HG03280 (cell line): ENCODE measurements around the gene MYLK4.
A peak's percentile ranks its signal among the peaks of the same experiment; 100 is the strongest.
"Not testable (repeated sequence)": the region's sequence is repeated elsewhere in the genome, so short reads cannot be mapped to it uniquely, and the experiment has no call there.

Experiments used
- ATAC-seq: cut with Tn5 transposase; IDR thresholded peaks from one replicate; pipeline ENCODE4 v1.9.1; 2021; ENCODE audit warnings: mild to moderate bottlenecking, moderate library complexity; ENCODE audit not compliant: unreplicated experiment

MYLK4 gene

GRCh38 chr6:2780102-2780737, 29.5 kb upstream of the MYLK4 start:
- no peak for ATAC-seq

DNA sequence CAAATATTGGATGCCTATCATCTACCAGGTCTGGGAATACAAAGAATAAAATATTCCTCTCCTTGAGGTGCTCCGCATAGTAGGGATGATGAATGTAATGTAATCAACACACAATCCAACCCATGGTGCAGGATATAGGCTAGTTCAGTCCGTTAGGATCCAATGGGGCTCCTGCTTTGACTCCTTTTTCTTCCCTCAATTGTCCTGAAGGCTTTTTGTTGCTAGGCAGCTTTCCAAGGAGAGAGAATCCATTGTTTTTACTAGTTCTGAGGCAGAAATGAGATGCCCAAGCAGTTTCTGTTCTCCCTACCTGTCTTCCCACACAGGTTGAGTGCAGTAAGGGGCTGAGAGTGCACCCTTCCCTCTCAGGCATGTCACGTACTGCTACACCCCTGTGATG, 26.5 kb upstream of the MYLK4 start:
- ATAC-seq, result no peak

DNA sequence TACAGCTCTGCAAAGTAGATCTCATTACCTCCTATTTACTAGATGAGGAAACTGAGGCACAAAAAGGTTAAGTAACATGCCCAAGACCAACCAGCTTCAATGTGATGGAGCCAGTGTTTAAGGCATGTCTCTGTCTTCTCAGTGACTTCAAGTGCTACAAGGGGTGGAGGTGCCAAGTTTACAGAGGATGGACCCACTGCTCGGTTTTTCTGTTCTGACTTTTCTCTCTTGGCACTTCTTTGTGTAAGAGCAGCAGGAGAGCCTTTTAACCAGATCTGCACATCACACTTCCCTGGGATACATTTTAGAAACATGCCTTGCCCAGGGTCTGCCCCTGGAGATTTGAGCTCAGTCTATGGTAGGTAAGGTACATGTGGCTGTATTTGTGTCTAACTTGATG, 24.3 kb upstream of the MYLK4 start:
- ATAC-seq, result no peak

DNA sequence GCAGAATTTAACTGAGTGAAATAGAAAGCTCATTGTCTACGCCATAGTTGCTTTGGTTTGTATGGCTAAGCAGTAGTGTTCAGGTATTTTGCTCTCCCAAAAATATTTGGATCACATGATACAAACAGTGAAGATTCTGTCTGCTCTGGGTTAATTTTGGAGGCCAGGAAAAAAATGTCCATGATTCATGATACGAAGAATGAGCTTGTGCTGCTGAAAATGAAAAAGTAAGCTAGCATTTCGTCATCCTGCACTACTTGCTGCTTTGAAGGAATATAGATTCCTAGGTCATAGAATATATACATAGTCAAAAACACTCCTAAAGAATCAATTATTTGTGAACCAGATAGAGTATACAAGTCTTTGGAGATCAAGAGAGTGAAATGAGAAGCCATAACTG, 22.7 kb upstream of the MYLK4 start:
- no peak for ATAC-seq

DNA sequence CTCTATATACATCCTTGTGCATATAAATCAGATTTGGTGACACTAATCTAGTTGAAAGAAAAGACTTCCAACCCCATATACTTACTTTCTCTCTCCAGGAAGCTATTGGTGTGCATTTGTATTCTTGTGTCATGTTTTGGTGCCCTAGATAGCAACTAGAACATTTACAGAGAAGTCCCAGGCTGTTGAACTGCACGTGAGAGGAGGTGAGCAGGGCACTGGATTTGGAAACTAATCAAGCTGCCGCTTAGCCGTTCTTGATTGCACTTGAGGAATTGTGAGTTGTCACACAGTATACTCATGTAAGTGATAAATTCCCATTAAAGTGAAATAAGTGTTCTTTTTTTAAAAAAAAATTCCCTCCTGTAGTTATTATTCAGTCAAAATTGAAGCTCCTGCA, 22.1 kb upstream of the MYLK4 start:
- no peak for ATAC-seq

DNA sequence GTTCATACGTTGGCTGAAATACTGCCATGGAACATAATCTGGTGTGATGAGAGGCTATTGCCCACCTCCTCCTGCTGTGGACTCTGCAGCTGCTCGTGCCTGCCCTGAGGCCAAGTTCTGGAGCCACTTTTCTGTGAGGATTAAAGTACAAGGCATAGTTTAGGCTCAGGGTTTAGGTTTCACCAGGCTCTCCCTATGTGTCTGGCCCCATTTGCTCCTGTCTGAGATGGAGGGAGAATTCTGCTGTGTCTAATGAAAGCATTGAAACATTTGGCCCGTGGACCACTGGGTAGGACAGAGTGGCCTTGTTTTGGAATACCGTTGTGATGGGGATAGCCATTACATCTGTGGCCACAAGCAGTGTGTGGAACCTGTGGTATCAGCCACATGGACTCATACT, 20.4 kb upstream of the MYLK4 start:
- no peak for ATAC-seq

DNA sequence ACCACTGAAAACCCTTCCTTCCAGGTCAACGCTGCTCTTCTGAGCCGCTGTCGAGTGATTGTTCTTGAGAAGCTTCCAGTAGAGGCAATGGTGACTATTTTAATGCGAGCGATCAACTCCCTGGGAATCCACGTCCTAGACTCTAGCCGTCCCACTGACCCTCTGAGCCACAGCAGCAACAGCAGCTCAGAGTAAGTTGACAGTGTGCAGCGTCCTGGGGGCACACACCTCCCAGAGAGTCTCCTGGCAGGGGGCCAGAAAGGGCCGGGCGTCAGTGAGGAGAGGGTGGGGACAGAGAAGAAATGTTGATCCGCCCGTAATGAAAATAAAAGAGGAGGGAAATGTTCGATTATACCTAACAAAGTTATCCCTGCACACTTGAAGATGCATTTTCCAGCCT, 19.4 kb upstream of the MYLK4 start:
- no peak for ATAC-seq

DNA sequence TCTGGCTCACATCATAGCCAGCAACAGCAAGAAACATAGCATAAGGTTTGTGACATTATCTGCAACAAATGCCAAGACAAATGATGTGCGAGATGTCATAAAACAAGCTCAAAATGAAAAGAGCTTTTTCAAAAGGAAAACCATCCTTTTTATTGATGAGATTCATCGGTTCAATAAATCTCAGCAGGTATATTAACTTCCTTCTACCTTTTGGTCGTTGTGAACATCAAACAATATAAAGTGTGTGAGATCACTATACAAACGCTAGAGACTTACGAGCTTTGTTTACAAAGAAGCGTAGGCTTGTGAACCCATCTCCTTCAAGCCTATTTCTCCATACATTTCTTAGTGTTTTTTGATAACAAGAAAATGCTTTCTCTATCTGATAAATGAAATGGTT, 18.0 kb upstream of the MYLK4 start:
- no peak for ATAC-seq

DNA sequence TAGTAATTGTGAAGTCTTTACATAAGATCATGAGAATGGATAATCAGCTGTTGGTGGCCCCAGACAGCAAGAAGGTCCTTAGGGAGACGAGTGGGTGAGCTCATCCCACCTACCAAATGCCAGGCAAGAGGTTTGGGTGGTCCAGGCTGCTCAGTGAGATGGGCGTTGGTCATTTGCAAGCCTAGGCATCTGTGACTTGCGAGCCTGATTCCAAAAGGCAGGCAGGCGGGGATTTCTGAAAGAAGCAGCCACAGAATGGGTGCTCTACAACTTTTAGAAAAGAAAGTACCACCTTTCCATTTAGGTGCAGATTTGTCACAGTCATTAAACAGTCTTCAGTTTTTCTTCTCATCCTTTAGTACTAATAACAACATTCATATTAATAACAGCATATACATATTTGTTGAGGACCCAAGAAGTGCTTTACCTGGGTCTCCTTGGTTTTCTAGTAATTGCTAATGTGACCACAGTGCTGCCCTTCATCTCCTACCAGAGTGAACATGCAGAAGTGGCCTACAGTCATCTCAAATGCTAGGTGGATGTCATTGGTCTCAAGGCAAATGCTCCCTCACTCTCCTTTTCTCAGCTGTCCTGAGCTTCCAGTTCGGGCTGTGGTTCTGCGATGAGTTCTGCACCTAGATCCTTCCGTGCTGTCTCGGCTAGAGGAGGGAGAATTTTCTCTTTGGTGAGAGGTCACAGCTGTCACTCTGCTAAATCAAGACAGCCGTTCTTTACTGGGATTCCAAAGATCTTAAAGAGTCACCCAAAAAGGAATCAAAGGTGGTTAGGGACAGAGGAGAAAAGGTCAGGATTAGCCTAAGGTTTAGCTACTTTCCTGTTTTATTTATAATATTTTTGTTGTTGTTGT, 17.2 kb upstream of the MYLK4 start:
- ATAC-seq, result no peak

DNA sequence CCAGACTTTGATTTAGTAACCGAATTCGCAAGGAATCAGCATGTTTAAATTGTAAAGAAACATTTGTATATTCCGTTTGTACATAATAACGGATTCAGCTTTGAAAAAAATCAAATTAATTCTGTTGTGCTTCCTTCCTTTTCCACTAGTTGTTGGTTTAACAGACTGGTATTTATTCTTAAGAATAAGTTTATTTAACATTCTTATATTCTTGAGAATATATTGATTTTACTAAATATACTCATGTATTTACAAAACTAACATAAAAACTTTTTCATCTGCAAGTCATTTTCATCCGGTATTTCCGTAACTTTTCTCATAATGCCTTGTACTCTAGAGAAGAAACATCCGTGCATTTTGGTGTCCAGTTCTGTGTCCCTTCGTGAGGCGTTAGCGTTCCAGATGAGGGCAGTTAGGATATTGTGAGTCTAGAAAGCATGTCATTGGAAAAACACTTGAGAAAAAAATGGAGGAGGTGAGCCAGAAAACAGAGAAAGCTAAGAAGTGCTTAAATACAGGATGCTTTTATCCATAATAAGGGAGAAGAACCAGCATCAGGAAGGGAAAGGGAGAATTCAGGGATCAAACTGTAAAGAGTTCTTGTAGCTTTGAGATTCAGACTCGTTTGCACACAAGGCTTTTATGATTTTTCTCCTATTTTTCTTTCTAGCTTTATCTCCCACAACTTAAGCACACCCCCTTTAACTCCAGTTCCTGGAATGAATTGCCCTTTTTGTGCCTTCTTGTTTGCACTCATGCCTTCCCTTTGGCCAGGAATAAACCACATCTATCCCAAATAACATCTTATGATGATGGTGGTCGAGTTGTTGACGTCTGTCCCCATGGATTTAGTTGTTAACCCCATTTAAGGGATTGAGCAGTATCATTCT, 16.3 kb upstream of the MYLK4 start:
- ATAC-seq, result no peak

DNA sequence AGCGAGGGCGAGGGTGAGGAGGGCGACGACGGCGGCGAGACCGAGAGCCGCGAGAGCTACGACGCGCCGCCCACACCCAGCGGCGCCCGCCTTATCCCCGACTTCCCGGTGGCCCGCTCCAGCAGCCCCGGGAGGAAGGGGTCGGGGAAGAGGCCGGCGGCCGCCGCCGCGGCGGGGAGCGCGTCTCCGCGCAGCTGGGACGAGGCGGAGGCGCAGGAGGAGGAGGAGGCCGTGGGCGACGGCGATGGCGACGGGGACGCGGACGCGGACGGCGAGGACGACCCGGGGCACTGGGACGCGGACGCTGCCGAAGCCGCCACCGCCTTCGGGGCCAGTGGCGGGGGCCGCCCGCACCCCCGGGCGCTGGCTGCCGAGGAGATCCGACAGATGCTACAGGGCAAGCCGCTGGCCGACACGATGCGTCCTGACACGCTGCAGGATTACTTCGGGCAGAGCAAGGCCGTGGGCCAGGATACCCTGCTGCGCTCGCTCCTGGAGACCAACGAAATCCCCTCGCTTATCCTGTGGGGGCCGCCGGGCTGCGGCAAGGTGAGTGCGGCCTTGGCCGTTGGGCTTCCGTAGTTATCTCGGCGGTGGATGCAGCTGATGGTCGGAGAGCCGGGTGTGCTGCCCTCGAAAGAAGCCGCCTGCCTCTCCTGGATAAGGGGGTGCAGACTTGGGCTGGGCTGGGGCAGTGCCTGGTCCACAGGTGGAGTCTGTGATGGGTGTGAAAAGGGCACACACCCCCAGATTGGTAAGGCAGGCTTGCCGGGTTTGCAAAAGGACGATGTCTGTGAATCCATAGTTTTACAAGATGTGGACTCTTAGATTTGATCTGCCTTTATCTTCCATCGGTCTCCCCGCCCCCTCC, 15.4 kb upstream of the MYLK4 start:
- peak; percentile 32 for ATAC-seq

- peak; percentile 82 for ATAC-seq
Observed at GRCh38 chr6:2765166-2765895, 14.6 kb upstream of the MYLK4 start, which contains the start of gene WRNIP1. TSS of gene WRNIP1 (plus strand) at chr6:2765393. CDS start at chr6:2765623, 230 bp downstream.

GRCh38 chr6:2764610-2765165, 14.0 kb upstream of the MYLK4 start:
- peak; percentile 54 for ATAC-seq

DNA sequence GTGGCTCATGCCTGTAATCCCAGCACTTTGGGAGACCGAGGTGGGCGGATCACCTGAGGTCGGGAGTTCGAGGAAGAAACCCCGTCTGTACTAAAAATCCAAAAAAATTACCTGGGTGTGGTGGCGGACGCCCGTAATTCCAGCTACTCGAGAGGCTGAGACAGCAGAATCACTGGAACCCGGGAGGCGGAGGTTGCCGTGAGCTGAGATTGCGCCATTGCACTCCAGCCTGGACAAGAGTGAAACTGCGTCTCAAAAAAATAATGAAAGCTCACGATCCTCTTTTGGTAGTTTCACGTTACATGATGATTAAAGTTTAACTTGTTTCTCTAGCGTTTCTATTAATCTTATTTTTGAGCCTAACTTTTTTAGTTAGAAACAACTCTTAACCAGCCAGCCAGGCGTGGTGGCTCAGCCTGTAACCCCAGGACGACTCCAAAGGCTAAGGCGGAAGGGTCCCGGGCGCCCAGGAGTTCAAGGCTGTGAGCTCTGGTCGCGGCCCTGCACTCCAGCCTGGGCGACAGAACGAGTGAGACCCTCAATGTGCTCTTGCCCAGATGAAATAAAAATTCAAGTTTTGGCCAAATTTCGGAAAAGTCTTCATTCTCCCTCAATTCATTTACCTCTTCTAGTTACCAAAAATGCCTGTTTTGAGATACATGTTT, 13.3 kb upstream of the MYLK4 start:
- ATAC-seq, result no peak

- no peak for ATAC-seq
Observed at GRCh38 chr6:2763345-2763841, 12.7 kb upstream of the MYLK4 start.

GRCh38 chr6:2762868-2763267, 12.1 kb upstream of the MYLK4 start:
- ATAC-seq, result not testable (repeated sequence)

GRCh38 chr6:2760882-2761842, 10.4 kb upstream of the MYLK4 start:
- no peak for ATAC-seq

GRCh38 chr6:2758980-2759379, 8.3 kb upstream of the MYLK4 start:
- ATAC-seq, result no peak
